Left cardiac atrium (tissue), 4 donors: ENCODE data around the gene PLK3. TPM values are rescaled to one million over a fixed set of nuclear protein-coding genes. Genes with fewer than 3 reads are reported as not detected.
"Not testable (repeated sequence)": the region's sequence is repeated elsewhere in the genome, so short reads cannot be mapped to it uniquely, and the experiment has no call there.

Source experiments
- ATAC-seq, 2 donors: fragments of 200-7000 bp; cut with Tn5 transposase; one replicate each; pipeline ENCODE4 v1.9.1; 2020; ENCODE audit warnings: mild to moderate bottlenecking in 2 of 2, moderate library complexity in 2 of 2
- DNase-seq: peaks from one replicate; pipeline ENCODE4 v3.0.0-alpha.2; 2020
- intact Hi-C, 2 donors: fragments of 100-400 bp; cut with DNase I; formaldehyde crosslinking; loops; one replicate each; pipeline versions ENCODE4 v1.14.1 to v1.15.1; 2022 to 2023
- total RNA-seq, 2 donors: library from RNA; stranded (reverse); fragmentation: NEBNext Ultra II Directional; extraction: Animal tissue kit (Norgen Biotek cat#: 25700); gene quantifications; one replicate each; pipeline ENCODE4 v1.2.1, GENCODE V29; 2021
- donor health status: DM: no; HTN: yes; CAD: no.
- donor health status: DM: no; HTN: yes; CAD: no; lungs with severe emphysema.
- donor health status: DM: yes; HTN: yes; CAD: no.
- donor health status: Dilated cardiomyopathy.

The PLK3 gene
- total RNA-seq, 2 donors from 2014 or later: 7.6 to 16.1 TPM

GRCh38 chr1:44786138-44786840 is 13.9 kb upstream of the PLK3 start:
- DNase-seq: peak; percentile 69
- peak; percentile 64 to 73 for ATAC-seq
- intact Hi-C loops: loop anchor here (5.0 to 10.0 kb wide), 2 partner anchors 49 to 51 kb away; no protein-coding TSS in a partner anchor

GRCh38 chr1:44786841-44787426 is 13.2 kb upstream of the PLK3 start:
- intact Hi-C loops: loop anchor here (5.0 to 10.0 kb wide), 2 partner anchors 48 to 50 kb away; no protein-coding TSS in a partner anchor
- DNase-seq (no peak), ATAC-seq (no peak)

GRCh38 chr1:44787506-44787905 is 12.7 kb upstream of the PLK3 start:
- intact Hi-C loops: loop anchor here (5.0 to 10.0 kb wide), 2 partner anchors 47 to 50 kb away; no protein-coding TSS in a partner anchor
- DNase-seq: no peak

GRCh38 chr1:44788120-44788860 is 11.9 kb upstream of the PLK3 start, which contains the start of gene BEST4:
TSS of gene BEST4 (minus strand) at chr1:44788170. CDS start at chr1:44787705, 465 bp downstream.
- ATAC-seq (no peak), DNase-seq (no peak)
- intact Hi-C loops: loop anchor here (5.0 to 10.0 kb wide), 2 partner anchors 47 to 49 kb away; no protein-coding TSS in a partner anchor

More at GRCh38 chr1:44787506-44787905, 12.7 kb upstream of the PLK3 start:
- ATAC-seq: no peak

- intact Hi-C loops: no loop called here
- DNase-seq (no peak), ATAC-seq (no peak)
Measured at GRCh38 chr1:44790968-44791801, 9.0 kb upstream of the PLK3 start.

GRCh38 chr1:44792736-44793502 is 7.3 kb upstream of the PLK3 start:
- DNase-seq (no peak), ATAC-seq (peak in 1 of 2 donors; percentile 72)
- intact Hi-C loops: no loop called here

- ATAC-seq, intact Hi-C loops, DNase-seq: not testable (repeated sequence)
Measured at GRCh38 chr1:44797886-44798285, 2.3 kb upstream of the PLK3 start.

GRCh38 chr1:44798481-44799365 is 1.5 kb upstream of the PLK3 start:
- intact Hi-C loops: no loop called here
- peak; percentile 30 for DNase-seq
- no peak for ATAC-seq

GRCh38 chr1:44801491-44802305 is 1.5 kb downstream of the PLK3 start:
- intact Hi-C loops: no loop called here
- no peak for ATAC-seq

GRCh38 chr1:44802306-44803061 is 2.3 kb downstream of the PLK3 start:
- DNase-seq (no peak), ATAC-seq (no peak)
- intact Hi-C loops: no loop called here

More at GRCh38 chr1:44801491-44802305, 1.5 kb downstream of the PLK3 start:
- DNase-seq: no peak

- no peak for DNase-seq
Measured at GRCh38 chr1:44803062-44803311, 2.8 kb downstream of the PLK3 start.

GRCh38 chr1:44803312-44804095 is 3.3 kb downstream of the PLK3 start:
- DNase-seq: no peak
- no peak for ATAC-seq
- intact Hi-C loops: no loop called here

More at GRCh38 chr1:44803062-44803311, 2.8 kb downstream of the PLK3 start:
- intact Hi-C loops: no loop called here
- no peak for ATAC-seq

- DNase-seq (no peak), ATAC-seq (no peak)
- intact Hi-C loops: no loop called here
Measured at GRCh38 chr1:44805311-44806024, 5.3 kb downstream of the PLK3 start.

GRCh38 chr1:44806025-44806703 is 6.0 kb downstream of the PLK3 start:
- ATAC-seq (no peak), DNase-seq (no peak)
- intact Hi-C loops: no loop called here
